Common myeloid progenitor, CD34-positive (primary cell): ENCODE data around the gene SPAG9.

ENCODE experiments used
- CTCF ChIA-PET: fragments of 350-600 bp; sonication (Branson Sonifier 250); formaldehyde crosslinking; loops from one replicate; lab custom pipeline; 2021; ENCODE audit warnings: antibody characterized with exemption; lab: Charles Lee
- POLR2A ChIA-PET: fragments of 350-600 bp; sonication (Branson Sonifier 250); formaldehyde crosslinking; loops from one replicate; lab custom pipeline; 2021; ENCODE audit warnings: antibody characterized with exemption; lab: Charles Lee
- DNase-seq, 3 donors: peaks; one replicate each; pipeline versions ENCODE4 v3.0.0 to v3.0.0-alpha.2; 2013
- H3K27ac ChIP-seq, 2 experiments: 1 replicate in 1 of 2; 2 replicates in 1 of 2; pipeline ENCODE4 v1.7.0; 2013; ENCODE audit warnings: inconsistent platforms in 2 of 2, low read length in 2 of 2, mild to moderate bottlenecking in 2 of 2, low read depth in 1 of 2, moderate library complexity in 1 of 2; ENCODE audit not compliant: severe bottlenecking in 2 of 2, insufficient read depth in 1 of 2, poor library complexity in 1 of 2
- H3K27me3 ChIP-seq, 5 experiments: replicated peaks in 2 of 5; 1 replicate in 3 of 5; 2 replicates in 2 of 5; pipeline versions ENCODE4 v1.6.1 to v1.7.0; 2013; ENCODE audit warnings: low read length in 4 of 5, mild to moderate bottlenecking in 2 of 5, moderate library complexity in 2 of 5, inconsistent platforms in 1 of 5; ENCODE audit not compliant: insufficient read depth in 5 of 5, control insufficient read depth in 4 of 5
- H3K36me3 ChIP-seq, 4 experiments: 1 replicate in 2 of 4; 2 replicates in 2 of 4; pipeline versions ENCODE4 v1.6.1 to v1.7.0; 2013; ENCODE audit warnings: low read length in 3 of 4, control low read depth in 1 of 4, mild to moderate bottlenecking in 1 of 4; ENCODE audit not compliant: control insufficient read depth in 4 of 4, insufficient read depth in 4 of 4
- H3K4me1 ChIP-seq, 4 experiments: 1 replicate in 3 of 4; 2 replicates in 1 of 4; pipeline versions ENCODE4 v1.6.1 to v1.7.1; 2013; ENCODE audit warnings: low read length in 3 of 4, mild to moderate bottlenecking in 3 of 4, control low read depth in 1 of 4, inconsistent platforms in 1 of 4, moderate library complexity in 1 of 4; ENCODE audit not compliant: control insufficient read depth in 4 of 4, insufficient read depth in 4 of 4; ENCODE audit errors: control extremely low read depth in 1 of 4
- H3K4me3 ChIP-seq, 7 experiments: 1 replicate in 4 of 7; 2 replicates in 3 of 7; pipeline versions ENCODE4 v1.5.1 to v1.7.0; 2013; ENCODE audit warnings: mild to moderate bottlenecking in 7 of 7, low read length in 6 of 7, moderate library complexity in 6 of 7, inconsistent platforms in 2 of 7, low read depth in 2 of 7, control low read depth in 1 of 7; ENCODE audit not compliant: insufficient read depth in 4 of 7, control insufficient read depth in 1 of 7; ENCODE audit errors: extremely low read depth in 1 of 7
- H3K9me3 ChIP-seq, 5 experiments: 1 replicate in 4 of 5; 2 replicates in 1 of 5; pipeline versions ENCODE4 v1.6.1 to v1.7.1; 2013; ENCODE audit warnings: low read length in 4 of 5, mild to moderate bottlenecking in 2 of 5, inconsistent platforms in 1 of 5, low read depth in 1 of 5, moderate library complexity in 1 of 5; ENCODE audit not compliant: control insufficient read depth in 4 of 5, insufficient read depth in 2 of 5; ENCODE audit errors: control extremely low read depth in 1 of 5
- WGBS: methylation state at CpG from one replicate; pipeline ENCODE4 v1.1.5; 2013; ENCODE audit not compliant: insufficient coverage; 5-methylcytosine and 5-hydroxymethylcytosine counted together

Gene SPAG9

DNA sequence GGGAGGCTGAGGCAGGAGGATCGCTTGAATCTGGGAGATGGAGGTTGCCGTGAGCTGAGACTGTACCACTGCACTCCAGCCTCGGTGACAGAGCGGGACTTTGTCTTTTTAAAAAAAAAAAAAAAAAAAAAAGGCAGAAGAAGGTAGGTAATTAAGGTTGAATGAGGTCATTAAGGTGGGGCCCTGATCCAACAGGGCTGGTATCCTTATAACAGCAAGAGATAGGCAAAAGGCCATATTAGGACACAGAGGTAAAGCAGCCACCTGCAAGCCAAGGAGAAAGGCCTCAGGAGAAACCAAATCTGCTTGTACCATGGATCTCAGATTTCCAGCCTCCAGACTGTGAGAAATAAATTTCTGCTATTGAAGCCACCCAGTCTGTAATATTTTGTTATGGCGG is 60.3 kb downstream of the SPAG9 start:
- Histone ChIP-seq H3K27ac (no peak overlapping the region), H3K9me3 (no peaks in the 10 kb centered on the region), H3K4me1 (peaks cover under 1 to 16% (median 8%) of the 10 kb centered on the region in 4 experiments), H3K27me3 (no peaks in the 10 kb centered on the region), H3K36me3 (peaks cover 0 to 2% (median 0%) of the 10 kb centered on the region in 4 experiments), H3K4me3 (no peak overlapping the region)
- DNase-seq: no peak
- 100% methylated on average over 4 of the region's 5 CpGs for WGBS
- CTCF ChIA-PET: interaction anchor here (1.4 to 10.1 kb wide), 3 partner anchors 14 to 58 kb away, joined by 4 to 128 read pairs (median 4); no protein-coding TSS in a partner anchor
- POLR2A ChIA-PET: interaction anchor here (0.7 kb wide), 1 partner anchor 12 kb away, joined by 4 read pairs; no protein-coding TSS in a partner anchor

GRCh38 chr17:51059781-51060180 is 60.9 kb downstream of the SPAG9 start:
- no peaks in the 10 kb centered on the region for H3K9me3 ChIP-seq
- POLR2A ChIA-PET: interaction anchor here (0.7 kb wide), 1 partner anchor 11 kb away, joined by 4 read pairs; no protein-coding TSS in a partner anchor
- DNase-seq: no peak
- no CpG with 5 or more reads among the region's 2 CpGs for WGBS
- H3K4me3 ChIP-seq: no peak overlapping the region
- H3K4me1 ChIP-seq: peaks cover 0 to 16% (median 8%) of the 10 kb centered on the region in 4 experiments
- peaks cover 0 to 2% (median 1%) of the 10 kb centered on the region in 4 experiments for H3K36me3 ChIP-seq
- H3K27me3 ChIP-seq: no peaks in the 10 kb centered on the region
- CTCF ChIA-PET: interaction anchor here (0.9 to 10.1 kb wide), 3 partner anchors 13 to 58 kb away, joined by 3 to 128 read pairs (median 4); no protein-coding TSS in a partner anchor
- H3K27ac ChIP-seq: no peak overlapping the region

DNA sequence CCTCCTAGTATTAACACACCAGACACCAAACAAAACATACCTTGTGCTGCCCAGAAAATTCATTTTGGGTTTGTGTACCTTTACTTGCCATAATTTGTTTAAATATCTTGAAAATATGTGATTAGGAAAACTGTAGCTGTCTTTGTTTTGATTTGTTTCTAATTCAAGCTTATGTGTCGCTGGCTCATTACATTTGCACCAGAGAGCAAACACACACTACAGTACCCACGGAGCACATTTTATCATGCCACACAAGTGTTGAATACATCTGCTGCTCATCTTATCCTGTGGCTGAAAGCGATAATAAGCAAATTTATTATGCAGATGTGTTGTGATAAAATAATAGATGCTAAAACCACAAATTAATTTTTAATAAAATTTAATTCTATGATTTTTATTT is 63.1 kb downstream of the SPAG9 start:
- H3K4me1 ChIP-seq: peaks cover 0 to 11% (median 4%) of the 10 kb centered on the region in 4 experiments
- ChIA-PET CTCF (interaction anchor here (0.6 to 10.1 kb wide), 13 partner anchors 9 to 94 kb away, joined by 3 to 128 read pairs (median 4); no protein-coding TSS in a partner anchor), POLR2A (interaction anchor here (1.0 kb wide), 1 partner anchor 51 kb away, joined by 3 read pairs; no protein-coding TSS in a partner anchor)
- H3K36me3 ChIP-seq: peaks cover 0 to 4% (median 1%) of the 10 kb centered on the region in 4 experiments
- H3K9me3 ChIP-seq: no peaks in the 10 kb centered on the region
- WGBS: no CpG with 5 or more reads among the region's 3 CpGs
- no peak overlapping the region for H3K4me3 ChIP-seq
- DNase-seq: no peak
- H3K27me3 ChIP-seq: no peaks in the 10 kb centered on the region
- H3K27ac ChIP-seq: peak overlapping the region in 1 of 2 experiments; percentile 12

DNA sequence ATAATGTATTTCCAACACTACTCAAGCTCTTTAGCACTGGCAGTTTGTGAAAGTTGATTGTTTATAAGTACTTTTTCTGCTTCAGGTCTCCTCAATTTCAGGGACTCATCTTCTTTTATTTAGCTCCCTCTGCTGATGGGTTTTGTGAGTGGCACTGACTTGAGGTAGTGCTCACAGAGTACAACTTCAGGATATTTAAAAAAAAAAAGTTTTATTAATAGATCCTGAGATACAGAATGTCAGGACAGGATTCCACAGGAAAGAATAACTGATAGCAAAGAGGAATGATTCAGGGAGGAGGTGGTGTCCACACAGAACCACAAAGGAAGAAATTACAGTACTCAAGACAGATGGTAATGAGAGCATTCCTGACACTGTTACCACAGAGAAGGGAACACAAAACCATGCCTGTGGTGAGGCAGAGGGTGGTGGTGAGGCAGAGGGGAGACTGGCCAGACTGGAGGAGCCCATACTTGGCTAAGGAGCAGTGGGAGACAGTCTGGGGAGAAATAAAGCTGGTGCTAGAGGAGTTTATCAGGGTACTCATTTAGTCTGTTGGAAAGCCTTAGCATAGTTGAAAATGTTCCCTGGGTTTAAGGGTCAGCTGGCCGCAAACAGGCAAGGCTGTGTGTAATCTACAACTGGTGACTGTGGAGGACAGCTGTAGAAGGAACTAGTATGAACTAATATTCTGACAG is 63.7 kb downstream of the SPAG9 start:
- WGBS: no CpG with 5 or more reads among the region's 1 CpG
- ChIA-PET CTCF (interaction anchor here (0.6 to 10.1 kb wide), 15 partner anchors 9 to 99 kb away, joined by 3 to 128 read pairs (median 4); no protein-coding TSS in a partner anchor), POLR2A (interaction anchor here (1.0 kb wide), 1 partner anchor 52 kb away, joined by 3 read pairs; no protein-coding TSS in a partner anchor)
- Histone ChIP-seq H3K27me3 (no peaks in the 10 kb centered on the region), H3K9me3 (no peaks in the 10 kb centered on the region), H3K4me1 (peaks cover 0 to 11% (median 4%) of the 10 kb centered on the region in 4 experiments), H3K4me3 (no peak overlapping the region), H3K36me3 (peaks cover 0 to 4% (median 1%) of the 10 kb centered on the region in 4 experiments), H3K27ac (peak overlapping the region in 1 of 2 experiments; percentile 12)
- peak; percentile 68 to 84 (median 81) for DNase-seq

DNA sequence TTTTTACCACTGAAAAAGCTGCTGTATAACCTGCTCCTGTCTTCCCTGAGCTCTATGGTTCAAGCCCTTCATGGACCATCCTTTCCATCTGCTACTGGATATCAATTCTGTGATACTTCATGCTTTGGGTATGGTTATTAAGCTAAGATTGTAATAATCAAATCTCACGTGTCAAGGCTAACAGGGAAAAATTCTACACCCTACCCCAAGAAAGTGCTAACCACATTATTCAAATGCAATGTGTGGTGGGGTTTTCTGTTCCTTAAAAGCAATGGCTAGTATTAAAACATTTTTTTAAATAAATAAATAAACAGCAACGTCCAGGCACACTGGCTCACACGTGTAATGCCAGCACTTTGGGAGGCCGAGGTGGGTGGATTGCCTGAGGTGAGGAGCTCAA is 65.9 kb downstream of the SPAG9 start:
- Histone ChIP-seq H3K4me3 (no peak overlapping the region), H3K27me3 (no peaks in the 10 kb centered on the region), H3K27ac (no peak overlapping the region), H3K36me3 (peaks cover 0 to 4% (median 1%) of the 10 kb centered on the region in 4 experiments), H3K9me3 (no peaks in the 10 kb centered on the region), H3K4me1 (peaks cover 0 to 11% (median 4%) of the 10 kb centered on the region in 4 experiments)
- CTCF ChIA-PET: interaction anchor here (0.6 to 10.1 kb wide), 10 partner anchors 8 to 214 kb away, joined by 3 to 128 read pairs (median 6); partner anchors contain the start of gene NME1
- no CpG with 5 or more reads among the region's 4 CpGs for WGBS
- POLR2A ChIA-PET: interaction anchor here (0.6 kb wide), 1 partner anchor 13 kb away, joined by 3 read pairs; no protein-coding TSS in a partner anchor
- DNase-seq: no peak

DNA sequence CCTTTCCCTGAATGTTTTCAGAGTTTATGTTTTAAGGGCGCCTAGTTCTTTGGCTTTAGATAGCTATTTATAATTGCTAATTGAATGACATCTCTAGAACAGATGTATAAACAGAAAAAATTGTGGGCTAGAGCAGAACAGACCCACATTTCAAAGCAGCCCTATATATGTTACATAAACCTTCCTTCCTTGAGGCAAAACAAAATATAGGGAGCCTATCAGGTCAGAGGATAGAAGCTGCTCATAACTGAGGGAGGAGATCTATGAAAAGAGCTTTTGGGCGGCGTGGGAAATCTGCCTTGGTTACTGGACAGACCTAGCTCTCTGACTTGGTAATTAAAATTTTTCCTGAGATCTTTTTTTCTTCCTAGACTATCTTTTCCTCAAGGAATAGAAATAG is 68.4 kb downstream of the SPAG9 start:
- Histone ChIP-seq H3K4me1 (peaks cover 0 to 15% (median 6%) of the 10 kb centered on the region in 4 experiments), H3K9me3 (no peaks in the 10 kb centered on the region), H3K36me3 (peaks cover 0 to 4% (median 1%) of the 10 kb centered on the region in 4 experiments), H3K27ac (no peak overlapping the region), H3K27me3 (no peaks in the 10 kb centered on the region), H3K4me3 (no peak overlapping the region)
- WGBS: 100% methylated on average over 2 of the region's 3 CpGs
- ChIA-PET POLR2A (interaction anchor here (0.6 kb wide), 1 partner anchor 25 kb away, joined by 5 read pairs; no protein-coding TSS in a partner anchor), CTCF (interaction anchor here (1.0 to 3.1 kb wide), 5 partner anchors 10 to 53 kb away, joined by 3 to 18 read pairs (median 9); no protein-coding TSS in a partner anchor)
- no peak for DNase-seq
